Stimulated activated CD8-positive, alpha-beta memory T cell treated with anti-CD3 and anti-CD28 coated beads, Interleukin-2, amount 100 ng/mL, for 1 hour (primary cell): ENCODE results near the gene NPVF.

Experiments used
- DNase-seq, 2 donors: peaks; one replicate each; pipeline ENCODE4 v3.0.0-alpha.2; 2020; ENCODE audit warnings: low read depth in 2 of 2

NPVF gene, protein sequence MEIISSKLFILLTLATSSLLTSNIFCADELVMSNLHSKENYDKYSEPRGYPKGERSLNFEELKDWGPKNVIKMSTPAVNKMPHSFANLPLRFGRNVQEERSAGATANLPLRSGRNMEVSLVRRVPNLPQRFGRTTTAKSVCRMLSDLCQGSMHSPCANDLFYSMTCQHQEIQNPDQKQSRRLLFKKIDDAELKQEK

DNA sequence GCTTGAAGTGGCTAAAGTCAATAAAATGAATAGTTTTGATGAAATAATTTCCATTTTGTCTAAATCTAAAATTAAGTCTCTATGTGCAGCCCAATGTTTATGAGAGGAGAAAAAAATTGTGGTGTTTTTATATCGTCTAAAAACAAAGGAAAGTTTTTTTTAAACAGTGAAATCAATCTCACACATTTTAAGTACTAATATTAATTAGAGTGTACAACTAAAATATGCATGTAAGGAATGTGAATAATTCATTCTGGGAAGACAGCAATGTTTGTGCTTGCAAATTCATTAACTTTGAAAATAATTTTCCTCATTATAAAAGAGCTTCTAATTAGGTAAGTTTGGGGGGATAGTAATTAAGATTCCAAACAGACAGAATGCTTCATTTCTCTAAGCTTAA lies at the start of gene NPVF:
NPVF (minus strand) TSS at position 101 of the 400 bp plus-strand sequence; CDS start at position 54, 47 bp downstream.
- DNase-seq, result no peak

- DNase-seq, result no peak
Measured at GRCh38 chr7:25272265-25272664, 44.0 kb upstream of the NPVF start.

GRCh38 chr7:25263337-25263736 lies 35.1 kb upstream of the NPVF start:
- no peak for DNase-seq

- no peak for DNase-seq
Measured at GRCh38 chr7:25262586-25262985, 34.3 kb upstream of the NPVF start.

GRCh38 chr7:25261545-25262140 lies 33.4 kb upstream of the NPVF start:
- DNase-seq, result no peak

DNA sequence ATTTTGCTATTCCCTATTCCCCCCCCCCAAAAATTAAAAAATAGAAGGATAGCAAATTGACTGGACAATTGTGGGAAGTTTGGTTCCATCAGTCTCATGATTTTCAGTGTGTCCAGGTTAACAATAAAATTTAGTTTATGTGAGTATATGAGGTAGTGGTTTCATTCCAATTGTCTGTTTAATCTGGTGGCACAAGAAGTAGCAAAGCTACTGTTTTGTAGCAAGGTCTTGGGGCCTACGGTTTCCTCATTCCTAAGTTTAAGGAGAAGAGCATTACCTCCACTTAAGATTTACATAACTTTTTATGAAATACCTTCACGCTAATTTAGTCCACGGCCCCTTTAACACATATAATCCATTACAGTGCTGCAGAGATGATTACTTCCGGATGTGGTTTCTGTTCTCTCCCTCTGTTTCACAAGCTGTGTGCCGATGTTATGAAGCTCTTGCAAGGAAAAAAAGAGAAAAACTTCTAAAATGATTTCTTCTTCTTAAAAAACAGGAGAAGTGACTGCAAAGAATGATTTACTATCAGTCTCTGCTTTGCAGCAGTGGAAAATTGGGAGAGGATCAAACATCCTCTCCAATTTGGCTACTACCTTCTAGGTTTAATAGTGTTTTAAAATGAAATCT lies 32.7 kb upstream of the NPVF start:
- DNase-seq, result no peak

GRCh38 chr7:25259487-25260243 lies 31.4 kb upstream of the NPVF start:
- peak; percentile 20 to 39 for DNase-seq

GRCh38 chr7:25256333-25256819 lies 28.1 kb upstream of the NPVF start:
- no peak for DNase-seq

DNA sequence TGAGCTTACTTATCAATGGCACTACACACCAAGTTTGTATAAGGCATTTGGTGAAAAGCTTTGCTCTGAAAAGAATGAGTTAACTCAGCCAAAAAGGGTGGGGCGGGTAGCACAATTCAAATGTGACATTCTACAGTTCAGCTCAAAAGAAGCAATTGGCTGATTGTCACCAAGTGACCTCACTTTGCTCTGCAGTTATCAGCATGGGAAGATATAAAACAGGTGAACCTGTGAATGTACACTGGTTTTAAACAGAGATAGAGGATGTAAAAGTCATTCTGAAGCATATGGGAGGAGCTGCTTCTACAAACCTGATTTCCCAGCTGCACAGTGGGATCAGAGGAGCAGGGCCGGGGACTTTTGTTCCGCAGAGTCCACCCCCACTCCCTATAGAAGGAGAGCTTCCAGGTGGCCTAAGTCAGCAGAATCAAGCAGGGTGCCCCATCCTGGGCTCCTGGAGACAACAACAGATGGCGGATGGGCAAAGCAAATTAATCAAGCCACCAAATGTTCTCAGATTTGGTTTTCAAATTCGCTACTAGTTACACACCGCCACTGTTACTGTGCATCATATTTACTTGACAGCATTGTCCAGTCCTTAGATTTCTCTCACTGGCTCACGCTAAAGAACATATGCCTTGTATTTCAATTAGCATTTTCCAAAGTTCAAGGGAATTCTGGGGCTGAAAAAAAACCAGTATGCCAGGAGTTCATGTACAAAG lies 27.5 kb upstream of the NPVF start:
- no peak for DNase-seq

DNA sequence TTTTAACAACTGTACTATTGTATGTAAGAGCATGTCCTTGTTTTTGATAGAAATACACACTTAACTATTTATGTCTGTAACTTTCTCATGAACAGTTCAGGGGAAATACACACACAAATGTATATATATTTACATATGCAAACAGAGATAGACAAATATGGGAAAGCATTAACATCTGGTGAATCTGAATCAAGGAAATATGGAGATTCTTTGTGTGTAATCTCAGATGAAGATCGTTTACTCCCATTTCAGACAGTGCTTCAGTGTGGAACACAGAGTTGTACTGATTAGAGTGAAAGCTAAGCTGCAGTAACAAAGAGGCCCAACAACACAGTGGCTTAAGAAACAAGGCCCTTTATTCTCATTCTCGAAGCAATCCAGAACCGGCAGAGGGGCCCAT lies 26.3 kb upstream of the NPVF start:
- DNase-seq, result no peak

GRCh38 chr7:25253714-25254113 lies 25.4 kb upstream of the NPVF start:
- no peak for DNase-seq

GRCh38 chr7:25250386-25250785 lies 22.1 kb upstream of the NPVF start:
- DNase-seq, result no peak

DNA sequence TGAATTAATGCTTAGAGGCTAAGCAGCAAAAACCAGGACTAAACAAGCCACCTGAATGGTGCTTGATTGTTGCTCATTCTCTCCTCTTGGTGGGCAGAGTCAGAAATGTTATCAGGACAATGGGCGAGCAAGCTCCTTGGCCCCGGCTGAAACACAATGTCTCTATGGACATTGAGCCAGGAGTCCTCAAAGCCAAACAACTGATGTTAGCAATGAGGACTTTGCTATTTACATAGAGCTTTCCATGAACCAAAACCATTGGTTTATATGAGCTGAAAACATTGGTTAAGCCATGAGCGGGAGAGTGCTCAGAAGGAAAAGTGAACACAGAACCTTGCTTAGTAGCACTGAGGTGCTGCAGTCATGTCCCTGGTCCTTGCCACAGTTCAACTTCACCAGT lies 21.5 kb upstream of the NPVF start:
- DNase-seq, result no peak

- DNase-seq, result no peak
Measured at GRCh38 chr7:25246306-25246705, 18.0 kb upstream of the NPVF start.

GRCh38 chr7:25244254-25245033 lies 16.2 kb upstream of the NPVF start:
- no peak for DNase-seq

- DNase-seq, result no peak
Measured at GRCh38 chr7:25242678-25243077, 14.4 kb upstream of the NPVF start.

- no peak for DNase-seq
Measured at GRCh38 chr7:25240896-25241295, 12.6 kb upstream of the NPVF start.

DNA sequence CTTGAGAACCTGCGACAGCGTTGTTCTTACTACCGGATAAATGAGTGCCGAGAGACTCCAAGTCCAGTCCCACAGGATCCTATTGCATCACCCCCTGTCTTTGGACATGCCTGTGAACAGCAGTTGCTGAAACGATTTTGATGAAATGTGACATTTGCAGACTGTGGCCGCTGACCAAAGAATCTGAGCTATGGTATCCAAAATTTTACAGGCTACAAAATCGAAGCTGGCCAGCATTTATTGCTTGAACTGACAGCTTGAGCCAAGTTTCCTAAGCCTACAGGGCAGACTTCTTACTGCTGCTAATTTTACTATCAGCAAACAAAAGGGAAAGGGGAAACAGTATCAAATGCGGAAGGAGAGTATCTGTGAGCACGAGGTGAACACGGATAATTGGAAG lies 12.1 kb upstream of the NPVF start:
- no peak for DNase-seq

DNA sequence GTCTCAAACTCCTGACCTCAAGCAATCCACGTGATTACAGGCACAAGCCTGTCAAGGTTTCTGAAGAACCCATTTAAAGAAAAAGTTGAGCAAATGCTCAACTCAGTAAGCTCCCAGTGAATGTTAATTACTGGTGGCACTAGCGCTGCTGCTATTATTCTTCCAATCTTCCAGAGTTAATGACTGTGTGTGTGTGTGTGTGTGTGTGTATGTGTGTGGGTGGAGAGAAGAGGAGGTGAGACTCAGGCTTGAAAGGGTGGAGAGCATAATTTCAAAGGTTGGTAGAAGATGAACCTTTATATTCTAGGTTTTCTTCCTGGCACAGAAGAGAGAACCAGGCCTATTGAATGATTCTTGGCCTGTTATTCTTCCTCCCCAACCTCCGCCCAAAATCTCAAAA lies 11.6 kb upstream of the NPVF start:
- DNase-seq, result no peak

DNA sequence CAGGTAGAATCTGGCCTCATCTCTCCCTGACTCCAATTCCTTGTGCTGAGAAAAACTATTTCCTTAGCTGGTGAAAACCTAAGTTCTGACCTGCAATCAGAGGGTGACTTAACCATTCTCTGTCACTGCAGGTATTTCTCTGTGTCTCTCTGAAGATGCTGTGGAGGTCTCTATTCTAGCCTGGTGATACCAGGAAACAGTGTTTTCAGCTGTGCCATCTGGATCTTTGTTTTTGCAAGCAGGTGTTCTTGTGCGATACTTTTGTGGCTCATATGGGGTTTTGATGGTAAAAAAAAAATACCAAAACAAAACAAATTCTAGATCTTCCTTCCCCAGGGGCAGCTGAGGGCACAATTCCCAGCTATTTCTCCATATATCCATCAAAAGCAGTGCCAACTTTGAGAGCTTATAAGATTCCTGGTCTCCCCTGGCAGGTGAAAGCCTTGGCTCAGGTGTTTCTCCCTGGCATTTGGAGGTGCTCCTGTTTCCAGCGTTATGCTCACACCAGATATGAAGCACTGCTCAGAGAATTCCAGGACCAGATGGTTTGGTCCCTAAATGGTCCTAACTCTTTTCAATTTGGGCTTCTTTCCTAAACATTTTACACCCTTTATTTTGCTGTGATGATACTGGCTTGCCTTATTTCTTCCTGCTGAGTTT lies 9.9 kb upstream of the NPVF start:
- no peak for DNase-seq

DNA sequence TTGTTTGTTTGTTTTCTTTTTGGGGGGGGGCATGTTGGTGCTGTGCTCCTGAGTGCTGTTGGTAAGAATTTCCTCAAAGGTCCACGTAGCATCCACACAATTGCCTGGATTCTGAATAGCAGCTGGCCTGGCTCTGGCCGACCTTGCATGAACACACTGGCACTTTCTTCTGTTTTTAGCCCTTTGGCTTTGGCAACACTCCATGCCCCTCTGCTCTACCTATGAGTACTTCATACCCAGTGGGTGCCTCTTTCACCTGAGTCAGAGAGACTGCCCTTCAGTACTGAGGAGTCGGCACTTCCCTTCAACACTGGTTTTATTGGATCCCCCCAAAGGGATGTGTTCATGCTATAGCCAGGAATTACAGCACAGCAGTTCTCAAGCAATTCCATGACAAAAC lies 7.2 kb upstream of the NPVF start:
- DNase-seq, result no peak
